DND-41 (cell line): ENCODE measurements around the gene NFATC2.

Experiments used
- ATAC-seq: fragments of 200-7000 bp; cut with Tn5 transposase; 3 replicates; pipeline ENCODE4 v1.9.1; 2021; ENCODE audit warnings: low read depth; ENCODE audit not compliant: insufficient read depth
- DNase-seq: peaks from one replicate; pipeline ENCODE4 v3.0.0-alpha.2; 2020
- H2AFZ ChIP-seq: 2 replicates; pipeline ENCODE4 v1.6.0; 2012; ENCODE audit warnings: low read depth, low read length
- H3K27ac ChIP-seq: 2 replicates; pipeline ENCODE4 v1.5.1; 2012; ENCODE audit warnings: low read length, inconsistent platforms
- H3K27me3 ChIP-seq: fragments of 200-600 bp; sonication (generic); 2 replicates; pipeline ENCODE4 v1.6.0; 2012; ENCODE audit warnings: low read length, mild to moderate bottlenecking, inconsistent platforms; ENCODE audit not compliant: insufficient read depth, poor library complexity
- H3K36me3 ChIP-seq: 2 replicates; pipeline ENCODE4 v1.5.1; 2012; ENCODE audit warnings: low read length, inconsistent platforms; ENCODE audit not compliant: insufficient read depth
- H3K4me1 ChIP-seq: 2 replicates; pipeline ENCODE4 v1.5.1; 2012; ENCODE audit warnings: mild to moderate bottlenecking, low read length; ENCODE audit not compliant: insufficient read depth
- H3K4me2 ChIP-seq: 2 replicates; pipeline ENCODE4 v1.6.0; 2012; ENCODE audit warnings: mild to moderate bottlenecking, moderate library complexity, low read length, inconsistent platforms; ENCODE audit not compliant: insufficient read depth
- H3K4me3 ChIP-seq, 2 experiments: fragments of 200-600 bp in 1 of 2; shearing (Covaris generic) in 1 of 2; 2 replicates each; pipeline ENCODE4 v1.5.1; 2012 to 2016; ENCODE audit warnings: inconsistent platforms in 2 of 2, low read length in 2 of 2, mild to moderate bottlenecking in 2 of 2, low read depth in 1 of 2, moderate library complexity in 1 of 2
- H3K79me2 ChIP-seq: 2 replicates; pipeline ENCODE4 v1.6.0; 2012; ENCODE audit warnings: low read length, inconsistent platforms; ENCODE audit not compliant: insufficient read depth
- H3K9ac ChIP-seq: 2 replicates; pipeline ENCODE4 v1.6.0; 2012; ENCODE audit warnings: low read depth, mild to moderate bottlenecking, inconsistent platforms, low read length, moderate library complexity
- H3K9me3 ChIP-seq: 2 replicates; pipeline ENCODE4 v1.5.1; 2012; ENCODE audit warnings: low read length, moderate library complexity, mild to moderate bottlenecking, inconsistent platforms; ENCODE audit not compliant: insufficient read depth, severe bottlenecking
- H4K20me1 ChIP-seq: 2 replicates; pipeline ENCODE4 v1.6.0; 2012; ENCODE audit warnings: low read length; ENCODE audit not compliant: insufficient read depth
- CTCF ChIP-seq: IDR thresholded peaks from 2 replicates; pipeline ENCODE4 v1.5.1; 2012; ENCODE audit warnings: borderline replicate concordance, low read length, moderate library complexity, mild to moderate bottlenecking; ENCODE audit not compliant: poor library complexity, severe bottlenecking; ENCODE audit errors: extremely low read depth
- EZH2 ChIP-seq: IDR thresholded peaks from 3 replicates; pipeline ENCODE4 v1.6.1; 2012; ENCODE audit warnings: borderline replicate concordance, low read depth, mild to moderate bottlenecking, moderate library complexity, low read length, inconsistent platforms; ENCODE audit not compliant: severe bottlenecking

The NFATC2 gene

GRCh38 chr20:51387125-51387875 lies 155.2 kb downstream of the NFATC2 start:
- no peaks in the 10 kb centered on the region for H4K20me1 ChIP-seq
- ATAC-seq (no peak), DNase-seq (no peak)
- TF ChIP-seq CTCF (no peak), EZH2 (no peak)
- H2AFZ ChIP-seq: no peak overlapping the region
- no peak overlapping the region for H3K4me2 ChIP-seq
- H3K36me3 ChIP-seq: no peaks in the 10 kb centered on the region
- H3K4me3 ChIP-seq: no peak overlapping the region
- H3K9ac ChIP-seq: no peak overlapping the region
- no peaks in the 10 kb centered on the region for H3K79me2 ChIP-seq
- H3K27me3 ChIP-seq: peaks cover 11% of the 10 kb centered on the region
- no peak overlapping the region for H3K27ac ChIP-seq
- no peaks in the 10 kb centered on the region for H3K4me1 ChIP-seq
- no peaks in the 10 kb centered on the region for H3K9me3 ChIP-seq

GRCh38 chr20:51386586-51386985 lies 155.9 kb downstream of the NFATC2 start:
- no peak overlapping the region for H3K4me3 ChIP-seq
- H3K9ac ChIP-seq: no peak overlapping the region
- H3K79me2 ChIP-seq: no peaks in the 10 kb centered on the region
- H4K20me1 ChIP-seq: no peaks in the 10 kb centered on the region
- H3K4me2 ChIP-seq: no peak overlapping the region
- H3K36me3 ChIP-seq: no peaks in the 10 kb centered on the region
- DNase-seq: no peak
- no peaks in the 10 kb centered on the region for H3K4me1 ChIP-seq
- H2AFZ ChIP-seq: no peak overlapping the region
- no peaks in the 10 kb centered on the region for H3K9me3 ChIP-seq
- peaks cover 11% of the 10 kb centered on the region for H3K27me3 ChIP-seq
- ATAC-seq: no peak
- TF ChIP-seq CTCF (no peak), EZH2 (no peak)
- no peak overlapping the region for H3K27ac ChIP-seq

GRCh38 chr20:51385646-51386530 lies 156.6 kb downstream of the NFATC2 start:
- H2AFZ ChIP-seq: no peak overlapping the region
- H3K4me3 ChIP-seq: no peak overlapping the region
- H3K4me1 ChIP-seq: no peaks in the 10 kb centered on the region
- H3K27me3 ChIP-seq: peaks cover 11% of the 10 kb centered on the region
- no peaks in the 10 kb centered on the region for H4K20me1 ChIP-seq
- H3K27ac ChIP-seq: no peak overlapping the region
- no peak overlapping the region for H3K9ac ChIP-seq
- no peaks in the 10 kb centered on the region for H3K79me2 ChIP-seq
- no peak for ATAC-seq
- TF ChIP-seq EZH2 (no peak), CTCF (peak; percentile 29)
- no peak for DNase-seq
- H3K9me3 ChIP-seq: no peaks in the 10 kb centered on the region
- no peak overlapping the region for H3K4me2 ChIP-seq
- no peaks in the 10 kb centered on the region for H3K36me3 ChIP-seq
